ENCODE data around the gene TRAM2.
A peak's percentile ranks its signal among the peaks of the same experiment; 100 is the strongest.

TRAM2 gene

GRCh38 chr6:52577022-52577777, at the start of gene TRAM2:
Gene TRAM2 (minus strand): TSS chr6:52577060. CDS start chr6:52576915, 145 bp downstream.
- Mint-ChIP-seq H3K4me3 (peak within 1 kb of the TSS; percentile 81), H3K27ac (ENCODE audit: low read depth) (peak within 1 kb of the TSS; percentile 77), H3K4me1 (peaks cover 41% of the 10 kb centered on the region), H3K9me3 (no peaks in the 10 kb centered on the region), H3K36me3 (ENCODE audit: insufficient read depth) (peaks cover 9% of the 10 kb centered on the region), H3K27me3 (no peaks in the 10 kb centered on the region)
- DNase-seq (ENCODE audit: low spot score in 2 of 2) (peak; percentile 54 to 55), ATAC-seq (replicated peaks; ENCODE audit: extremely low read depth, poor library complexity, severe bottlenecking) (peak; percentile 48)

DNA sequence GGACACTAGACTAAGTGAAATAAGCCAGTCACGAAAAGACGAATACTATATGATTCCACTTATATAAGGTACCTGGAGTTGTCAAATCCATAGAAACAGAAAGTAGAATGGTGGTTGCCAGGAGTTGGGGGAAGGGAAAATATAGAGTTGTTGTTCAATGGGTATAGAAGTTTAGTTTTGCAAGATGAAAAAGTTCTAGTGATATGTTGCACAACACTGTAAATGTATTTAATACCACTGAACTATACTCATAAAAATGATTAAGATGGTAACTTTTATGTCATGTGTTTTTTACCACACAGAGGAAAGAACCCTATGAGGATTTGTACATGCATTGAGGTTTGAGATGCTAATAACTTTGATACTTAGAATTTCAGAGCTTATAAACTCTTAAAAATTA, 46.0 kb upstream of the TRAM2 start:
- H3K36me3 Mint-ChIP-seq (ENCODE audit: insufficient read depth): no peaks in the 10 kb centered on the region
- ATAC-seq (replicated peaks; ENCODE audit: extremely low read depth, poor library complexity, severe bottlenecking) (no peak), DNase-seq (ENCODE audit: low spot score in 2 of 2) (no peak)
- H3K27ac Mint-ChIP-seq (ENCODE audit: low read depth): no peak overlapping the region
- H3K4me3 Mint-ChIP-seq: no peak overlapping the region
- H3K4me1 Mint-ChIP-seq: no peaks in the 10 kb centered on the region
- H3K27me3 Mint-ChIP-seq: peaks cover 26% of the 10 kb centered on the region
- H3K9me3 Mint-ChIP-seq: no peaks in the 10 kb centered on the region

- ATAC-seq (replicated peaks; ENCODE audit: extremely low read depth, poor library complexity, severe bottlenecking): no peak
Observed at GRCh38 chr6:52621631-52622030, 44.8 kb upstream of the TRAM2 start.

DNA sequence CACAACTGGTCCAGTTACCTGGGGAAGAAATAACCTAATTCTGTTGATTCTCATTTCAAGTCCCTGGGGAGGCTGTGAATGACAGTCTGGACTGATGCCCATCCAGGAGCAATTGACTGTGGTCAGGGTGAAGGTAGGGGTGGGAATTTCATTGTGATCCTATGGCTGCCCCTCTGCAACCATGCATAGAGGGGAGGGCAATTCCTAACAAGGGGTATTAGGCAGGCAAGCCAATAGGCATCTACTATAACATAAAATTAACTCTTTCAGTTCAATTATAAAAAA, 44.0 kb upstream of the TRAM2 start:
- no peaks in the 10 kb centered on the region for H3K36me3 Mint-ChIP-seq (ENCODE audit: insufficient read depth)
- no peak overlapping the region for H3K4me3 Mint-ChIP-seq
- no peak for DNase-seq (ENCODE audit: low spot score in 2 of 2)
- no peak for ATAC-seq (replicated peaks; ENCODE audit: extremely low read depth, poor library complexity, severe bottlenecking)
- H3K4me1 Mint-ChIP-seq: no peaks in the 10 kb centered on the region
- peaks cover 26% of the 10 kb centered on the region for H3K27me3 Mint-ChIP-seq
- H3K27ac Mint-ChIP-seq (ENCODE audit: low read depth): no peak overlapping the region
- no peaks in the 10 kb centered on the region for H3K9me3 Mint-ChIP-seq

More at GRCh38 chr6:52621631-52622030, 44.8 kb upstream of the TRAM2 start:
- Mint-ChIP-seq H3K36me3 (ENCODE audit: insufficient read depth) (no peaks in the 10 kb centered on the region), H3K9me3 (no peaks in the 10 kb centered on the region), H3K4me1 (no peaks in the 10 kb centered on the region), H3K4me3 (no peak overlapping the region), H3K27me3 (peaks cover 26% of the 10 kb centered on the region), H3K27ac (ENCODE audit: low read depth) (no peak overlapping the region)
- no peak for DNase-seq (ENCODE audit: low spot score in 2 of 2)

GRCh38 chr6:52620055-52620905, 43.4 kb upstream of the TRAM2 start:
- no peak for ATAC-seq (replicated peaks; ENCODE audit: extremely low read depth, poor library complexity, severe bottlenecking)
- no peaks in the 10 kb centered on the region for H3K36me3 Mint-ChIP-seq (ENCODE audit: insufficient read depth)
- DNase-seq (ENCODE audit: low spot score in 2 of 2): no peak
- no peaks in the 10 kb centered on the region for H3K9me3 Mint-ChIP-seq
- H3K4me1 Mint-ChIP-seq: no peaks in the 10 kb centered on the region
- no peak overlapping the region for H3K27ac Mint-ChIP-seq (ENCODE audit: low read depth)
- no peak overlapping the region for H3K4me3 Mint-ChIP-seq
- H3K27me3 Mint-ChIP-seq: peaks cover 26% of the 10 kb centered on the region

GRCh38 chr6:52617087-52617486, 40.2 kb upstream of the TRAM2 start:
- H3K4me3 Mint-ChIP-seq: no peak overlapping the region

GRCh38 chr6:52616059-52616690, 39.3 kb upstream of the TRAM2 start:
- Mint-ChIP-seq H3K27ac (ENCODE audit: low read depth) (no peak overlapping the region), H3K4me1 (no peaks in the 10 kb centered on the region), H3K4me3 (no peak overlapping the region), H3K9me3 (no peaks in the 10 kb centered on the region), H3K36me3 (ENCODE audit: insufficient read depth) (no peaks in the 10 kb centered on the region), H3K27me3 (peaks cover 23% of the 10 kb centered on the region)
- no peak for DNase-seq (ENCODE audit: low spot score in 2 of 2)
- ATAC-seq (replicated peaks; ENCODE audit: extremely low read depth, poor library complexity, severe bottlenecking): no peak

More at GRCh38 chr6:52617087-52617486, 40.2 kb upstream of the TRAM2 start:
- no peaks in the 10 kb centered on the region for H3K4me1 Mint-ChIP-seq
- peaks cover 32% of the 10 kb centered on the region for H3K27me3 Mint-ChIP-seq
- no peaks in the 10 kb centered on the region for H3K9me3 Mint-ChIP-seq
- H3K27ac Mint-ChIP-seq (ENCODE audit: low read depth): no peak overlapping the region
- DNase-seq (ENCODE audit: low spot score in 2 of 2): no peak
- no peaks in the 10 kb centered on the region for H3K36me3 Mint-ChIP-seq (ENCODE audit: insufficient read depth)
- ATAC-seq (replicated peaks; ENCODE audit: extremely low read depth, poor library complexity, severe bottlenecking): no peak

- H3K27ac Mint-ChIP-seq (ENCODE audit: low read depth): no peak overlapping the region
- DNase-seq (ENCODE audit: low spot score in 2 of 2) (no peak), ATAC-seq (replicated peaks; ENCODE audit: extremely low read depth, poor library complexity, severe bottlenecking) (no peak)
- H3K4me3 Mint-ChIP-seq: no peak overlapping the region
- no peaks in the 10 kb centered on the region for H3K4me1 Mint-ChIP-seq
- no peaks in the 10 kb centered on the region for H3K36me3 Mint-ChIP-seq (ENCODE audit: insufficient read depth)
- H3K27me3 Mint-ChIP-seq: peaks cover 40% of the 10 kb centered on the region
- H3K9me3 Mint-ChIP-seq: no peaks in the 10 kb centered on the region
Observed at GRCh38 chr6:52612336-52613054, 35.6 kb upstream of the TRAM2 start.

DNA sequence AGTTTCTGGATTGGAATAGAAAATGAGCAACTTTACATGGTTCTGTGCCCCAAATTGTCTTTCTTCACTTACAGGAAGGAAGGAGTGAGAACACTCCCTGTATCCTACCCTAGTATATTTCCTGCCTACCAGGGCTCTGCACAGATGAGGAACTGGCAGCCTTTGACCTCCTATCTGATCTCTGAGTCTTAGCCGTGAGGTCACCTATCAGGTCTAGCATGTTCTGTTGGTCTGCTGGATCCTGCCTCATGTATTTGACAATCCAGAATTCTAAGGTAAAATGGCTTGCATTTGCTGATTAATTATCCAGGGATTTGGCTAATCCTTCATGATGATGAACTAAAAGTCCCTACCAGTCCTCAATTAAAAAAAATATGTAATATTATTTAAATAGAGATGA, 35.0 kb upstream of the TRAM2 start:
- DNase-seq (ENCODE audit: low spot score in 2 of 2) (no peak), ATAC-seq (replicated peaks; ENCODE audit: extremely low read depth, poor library complexity, severe bottlenecking) (no peak)
- H3K27ac Mint-ChIP-seq (ENCODE audit: low read depth): no peak overlapping the region
- H3K36me3 Mint-ChIP-seq (ENCODE audit: insufficient read depth): no peaks in the 10 kb centered on the region
- H3K9me3 Mint-ChIP-seq: no peaks in the 10 kb centered on the region
- H3K4me3 Mint-ChIP-seq: no peak overlapping the region
- peaks cover 40% of the 10 kb centered on the region for H3K27me3 Mint-ChIP-seq
- H3K4me1 Mint-ChIP-seq: no peaks in the 10 kb centered on the region

DNA sequence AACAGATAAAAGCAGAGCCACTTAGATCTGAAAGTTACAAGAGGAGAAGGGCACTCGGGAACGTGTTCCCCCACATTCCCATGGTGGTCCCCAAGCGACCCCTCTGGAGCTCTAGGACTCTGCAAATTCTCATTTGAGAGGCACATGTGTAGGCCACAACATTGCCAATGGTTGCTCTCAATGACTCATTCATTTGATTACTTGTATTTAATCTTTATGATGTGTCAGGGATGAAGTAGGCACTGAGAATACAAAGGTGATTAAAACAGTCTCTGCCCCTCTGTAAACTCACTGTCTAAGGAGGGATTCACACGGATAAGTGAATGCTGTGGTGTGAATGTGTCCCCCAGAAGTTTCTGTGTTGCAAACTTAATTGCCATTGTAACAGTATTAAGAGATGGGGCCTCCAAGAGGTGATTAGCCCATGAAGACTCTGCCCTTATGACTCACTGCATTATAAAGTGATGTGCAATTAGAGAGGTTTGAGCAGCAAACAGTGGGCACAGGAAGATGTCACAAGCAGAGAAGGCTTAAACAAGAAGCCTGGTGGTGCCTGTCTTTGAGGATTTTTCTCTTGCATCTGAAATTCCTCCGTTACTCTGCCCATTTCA, 34.0 kb upstream of the TRAM2 start:
- H3K27ac Mint-ChIP-seq (ENCODE audit: low read depth): no peak overlapping the region
- ATAC-seq (replicated peaks; ENCODE audit: extremely low read depth, poor library complexity, severe bottlenecking) (no peak), DNase-seq (ENCODE audit: low spot score in 2 of 2) (no peak)
- H3K27me3 Mint-ChIP-seq: peaks cover 40% of the 10 kb centered on the region
- no peaks in the 10 kb centered on the region for H3K9me3 Mint-ChIP-seq
- H3K4me1 Mint-ChIP-seq: no peaks in the 10 kb centered on the region
- H3K36me3 Mint-ChIP-seq (ENCODE audit: insufficient read depth): no peaks in the 10 kb centered on the region
- H3K4me3 Mint-ChIP-seq: no peak overlapping the region

DNA sequence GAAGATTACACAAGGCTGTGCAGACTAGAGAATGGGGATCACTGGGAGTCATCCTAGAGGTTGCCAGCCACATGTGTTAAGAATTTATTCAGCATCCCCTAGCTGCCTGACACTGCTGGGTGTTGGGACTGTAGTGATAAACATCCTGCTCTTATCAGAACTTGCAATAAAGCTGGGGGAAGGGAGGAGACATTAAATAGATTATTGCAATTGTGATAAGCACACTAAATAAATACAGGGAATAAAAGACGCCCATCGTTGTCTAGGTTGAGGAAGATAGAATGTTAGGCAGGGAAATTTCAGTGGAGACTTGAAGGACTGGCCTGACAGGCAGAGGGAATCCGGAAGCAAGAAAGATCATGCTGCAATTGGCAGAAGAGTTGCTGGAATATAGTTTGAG, 33.2 kb upstream of the TRAM2 start:
- H3K4me3 Mint-ChIP-seq: no peak overlapping the region
- ATAC-seq (replicated peaks; ENCODE audit: extremely low read depth, poor library complexity, severe bottlenecking) (no peak), DNase-seq (ENCODE audit: low spot score in 2 of 2) (no peak)
- no peaks in the 10 kb centered on the region for H3K4me1 Mint-ChIP-seq
- H3K27me3 Mint-ChIP-seq: peaks cover 39% of the 10 kb centered on the region
- H3K9me3 Mint-ChIP-seq: no peaks in the 10 kb centered on the region
- no peak overlapping the region for H3K27ac Mint-ChIP-seq (ENCODE audit: low read depth)
- H3K36me3 Mint-ChIP-seq (ENCODE audit: insufficient read depth): no peaks in the 10 kb centered on the region

GRCh38 chr6:52605610-52606185, 28.8 kb upstream of the TRAM2 start:
- peaks cover 33% of the 10 kb centered on the region for H3K27me3 Mint-ChIP-seq
- no peak overlapping the region for H3K4me3 Mint-ChIP-seq
- H3K4me1 Mint-ChIP-seq: no peaks in the 10 kb centered on the region
- no peak for DNase-seq (ENCODE audit: low spot score in 2 of 2)
- no peak overlapping the region for H3K27ac Mint-ChIP-seq (ENCODE audit: low read depth)
- no peaks in the 10 kb centered on the region for H3K36me3 Mint-ChIP-seq (ENCODE audit: insufficient read depth)
- no peaks in the 10 kb centered on the region for H3K9me3 Mint-ChIP-seq
- no peak for ATAC-seq (replicated peaks; ENCODE audit: extremely low read depth, poor library complexity, severe bottlenecking)

All from central memory CD8-positive, alpha-beta T cell (primary cell).